ENCODE data around the gene CNR1.

Gene CNR1

DNA sequence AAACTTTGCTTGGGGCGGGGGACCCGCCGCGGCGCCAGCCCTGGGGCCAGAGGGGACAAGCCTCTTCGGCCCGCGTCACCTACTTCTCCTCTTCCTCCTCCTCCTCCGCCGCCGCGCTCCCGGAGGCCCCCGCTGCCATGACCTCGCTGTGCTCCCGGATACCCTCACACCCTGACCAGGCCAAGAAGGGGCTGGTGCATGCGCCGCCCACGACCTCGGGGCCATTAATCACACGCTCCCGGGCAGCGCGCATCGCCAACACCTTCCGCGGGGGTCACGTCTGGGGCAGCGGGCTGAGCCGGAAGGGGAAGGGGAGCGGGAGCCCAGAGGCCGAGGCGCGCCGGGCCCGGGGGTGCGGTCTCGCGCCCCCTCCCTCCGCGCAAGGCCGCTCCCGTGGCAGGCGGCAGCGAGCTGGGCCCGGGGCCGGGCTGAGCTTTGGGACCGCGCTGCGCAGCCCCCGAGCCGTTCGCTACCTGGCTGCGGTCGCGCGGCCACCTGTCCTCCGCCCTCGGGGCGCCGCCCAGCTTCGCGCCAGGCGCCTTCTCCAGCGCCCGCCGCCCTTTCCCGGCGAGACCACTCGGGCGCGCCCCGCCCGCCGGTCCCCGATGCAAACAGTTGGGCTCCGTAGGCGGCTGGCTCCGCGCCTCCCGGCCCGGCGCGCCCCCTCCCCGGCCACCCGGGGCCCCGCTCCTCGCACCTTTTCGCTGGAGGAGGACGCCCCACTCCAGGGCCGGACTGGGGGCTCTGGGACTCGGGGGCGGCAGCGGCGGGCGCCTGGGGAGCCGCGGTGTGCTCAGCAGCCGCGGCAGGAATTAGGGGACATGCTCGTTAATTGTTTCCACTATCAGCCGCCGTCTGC, 575 bp upstream of the CNR1 start:
- H3K4me3 ChIP-seq (replicated peaks; ENCODE audit: low read depth, low read length): peak overlapping the region; percentile 12
- no peak for DNase-seq (ENCODE audit: extremely low read depth, low read depth)
- TF ChIP-seq, protein P1, sequence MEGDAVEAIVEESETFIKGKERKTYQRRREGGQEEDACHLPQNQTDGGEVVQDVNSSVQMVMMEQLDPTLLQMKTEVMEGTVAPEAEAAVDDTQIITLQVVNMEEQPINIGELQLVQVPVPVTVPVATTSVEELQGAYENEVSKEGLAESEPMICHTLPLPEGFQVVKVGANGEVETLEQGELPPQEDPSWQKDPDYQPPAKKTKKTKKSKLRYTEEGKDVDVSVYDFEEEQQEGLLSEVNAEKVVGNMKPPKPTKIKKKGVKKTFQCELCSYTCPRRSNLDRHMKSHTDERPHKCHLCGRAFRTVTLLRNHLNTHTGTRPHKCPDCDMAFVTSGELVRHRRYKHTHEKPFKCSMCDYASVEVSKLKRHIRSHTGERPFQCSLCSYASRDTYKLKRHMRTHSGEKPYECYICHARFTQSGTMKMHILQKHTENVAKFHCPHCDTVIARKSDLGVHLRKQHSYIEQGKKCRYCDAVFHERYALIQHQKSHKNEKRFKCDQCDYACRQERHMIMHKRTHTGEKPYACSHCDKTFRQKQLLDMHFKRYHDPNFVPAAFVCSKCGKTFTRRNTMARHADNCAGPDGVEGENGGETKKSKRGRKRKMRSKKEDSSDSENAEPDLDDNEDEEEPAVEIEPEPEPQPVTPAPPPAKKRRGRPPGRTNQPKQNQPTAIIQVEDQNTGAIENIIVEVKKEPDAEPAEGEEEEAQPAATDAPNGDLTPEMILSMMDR (IDR thresholded peaks at IDR 0.05; ENCODE audit: low read depth, low read length, missing control alignments): no peak

DNA sequence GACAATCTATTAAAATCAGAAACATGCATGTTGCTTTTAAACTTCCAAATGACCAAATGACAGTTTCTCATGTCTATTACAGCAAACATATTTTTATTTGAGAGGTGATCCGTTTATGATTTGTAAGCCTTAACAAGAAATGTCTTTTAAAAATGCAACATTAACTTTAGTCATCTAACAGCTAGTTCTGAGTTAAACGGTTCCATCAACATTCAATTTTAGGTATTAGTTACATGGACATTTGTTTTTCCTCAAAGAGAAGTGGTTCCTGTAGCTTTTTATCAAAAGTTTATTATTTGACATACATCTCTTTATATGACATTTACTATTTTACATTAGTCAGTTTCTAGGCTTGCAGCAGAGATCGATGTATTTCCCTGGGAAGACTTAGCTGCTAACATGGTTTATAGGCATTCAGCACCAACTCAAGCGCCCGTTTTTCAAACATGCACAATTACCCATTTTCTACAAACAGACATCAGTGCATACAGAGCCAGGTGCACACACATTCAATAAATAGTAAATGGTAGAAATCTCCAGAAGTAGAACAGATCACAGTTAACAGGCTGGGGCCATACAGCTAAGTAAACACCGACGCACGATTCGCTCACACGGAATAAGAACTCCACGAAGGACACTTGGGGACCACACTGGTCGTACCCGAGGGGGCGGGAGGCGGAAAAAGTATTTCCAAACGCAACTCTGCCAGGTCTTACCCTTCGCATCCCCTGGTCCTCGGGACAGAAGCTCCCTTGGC, 882 bp downstream of the CNR1 start:
- 0 out of 2 replicates have a peak overlapping the region, but pooled peaks have one; percentile 5 for H3K4me3 ChIP-seq (replicated peaks; ENCODE audit: low read depth, low read length)
- no peak for DNase-seq (ENCODE audit: extremely low read depth, low read depth)
- TF ChIP-seq, protein P1 (IDR thresholded peaks at IDR 0.05; ENCODE audit: low read depth, low read length, missing control alignments): no peak

DNA sequence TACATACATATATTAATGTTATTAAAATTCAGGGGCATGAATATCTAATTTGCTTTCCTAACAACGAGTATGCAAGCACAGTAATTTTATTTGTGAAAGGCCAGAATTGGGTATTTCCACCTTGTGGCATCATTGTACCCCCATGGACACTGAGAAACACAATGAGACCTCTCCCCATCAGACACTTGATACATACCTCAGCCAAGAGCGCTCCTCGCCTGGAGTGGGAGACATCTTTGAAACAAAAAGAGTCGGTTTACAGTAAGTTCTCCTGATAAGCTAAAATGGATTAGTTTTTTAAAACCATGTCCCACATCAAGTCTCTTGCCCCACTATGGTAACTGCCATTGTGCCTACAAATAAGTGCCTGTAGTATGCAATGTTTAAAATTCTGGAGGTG, 2.1 kb downstream of the CNR1 start:
- TF ChIP-seq, protein P1 (IDR thresholded peaks at IDR 0.05; ENCODE audit: low read depth, low read length, missing control alignments): no peak
- DNase-seq (ENCODE audit: extremely low read depth, low read depth): no peak
- H3K4me3 ChIP-seq (replicated peaks; ENCODE audit: low read depth, low read length): no peak overlapping the region

DNA sequence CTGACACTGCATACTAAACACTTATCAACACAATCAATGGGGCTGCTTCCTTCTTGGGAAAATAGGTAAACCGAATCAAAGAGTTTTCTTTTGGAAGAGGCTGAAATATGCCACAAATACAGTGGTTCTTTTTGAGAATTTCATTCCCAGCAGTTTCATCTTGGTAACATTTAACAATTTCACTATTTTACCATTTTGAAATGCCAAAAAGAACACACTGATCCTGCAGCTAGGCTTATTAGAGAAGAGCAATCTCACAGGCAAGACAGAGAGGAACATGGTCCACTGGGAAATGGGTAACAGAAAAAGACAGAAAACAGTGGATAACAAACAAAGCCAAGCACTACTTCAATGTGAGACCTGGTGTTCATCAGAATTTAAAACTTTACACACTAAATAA, 2.5 kb downstream of the CNR1 start:
- no peak overlapping the region for H3K4me3 ChIP-seq (replicated peaks; ENCODE audit: low read depth, low read length)
- DNase-seq (ENCODE audit: extremely low read depth, low read depth): no peak
- TF ChIP-seq, protein P1 (IDR thresholded peaks at IDR 0.05; ENCODE audit: low read depth, low read length, missing control alignments): no peak

DNA sequence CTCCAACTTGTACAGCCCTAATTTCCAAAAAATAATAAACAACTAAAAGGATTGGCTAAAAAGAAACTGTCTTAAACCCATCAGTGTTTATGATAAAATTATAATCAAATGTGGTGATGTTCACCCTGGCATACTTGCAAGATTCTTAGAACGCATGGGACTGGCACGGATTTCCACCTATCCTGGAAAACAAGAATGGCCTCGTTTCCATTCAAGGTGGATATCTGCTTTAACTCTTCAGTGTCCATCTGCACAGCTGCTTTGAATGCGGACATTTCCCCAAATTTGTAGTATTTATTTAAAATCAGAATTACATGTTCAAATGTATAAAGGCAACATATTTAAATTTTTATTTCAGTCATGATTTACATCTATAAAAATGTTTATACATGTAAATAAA, 4.2 kb downstream of the CNR1 start:
- no peak overlapping the region for H3K4me3 ChIP-seq (replicated peaks; ENCODE audit: low read depth, low read length)
- TF ChIP-seq, protein P1 (IDR thresholded peaks at IDR 0.05; ENCODE audit: low read depth, low read length, missing control alignments): no peak
- no peak for DNase-seq (ENCODE audit: extremely low read depth, low read depth)

DNA sequence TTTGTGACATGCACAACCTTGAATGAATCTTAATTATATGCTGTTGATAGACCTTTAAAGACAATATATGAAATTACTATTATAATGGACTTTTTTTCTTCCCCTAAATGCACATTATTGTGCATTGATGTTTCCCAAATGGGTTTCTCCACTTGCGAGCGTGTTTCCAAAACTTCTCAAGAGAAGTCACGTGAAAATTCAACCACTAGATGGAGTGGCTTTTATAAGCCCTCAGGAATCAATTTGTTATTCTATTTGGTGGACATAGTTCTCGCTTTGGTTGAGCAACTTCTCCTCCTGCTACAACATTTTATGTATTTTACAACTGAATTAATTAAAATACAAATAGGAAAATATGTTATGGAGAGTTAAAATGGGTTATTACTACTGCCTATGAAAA, 9.0 kb downstream of the CNR1 start:
- no peak overlapping the region for H3K4me3 ChIP-seq (replicated peaks; ENCODE audit: low read depth, low read length)
- TF ChIP-seq, protein P1 (IDR thresholded peaks at IDR 0.05; ENCODE audit: low read depth, low read length, missing control alignments): no peak
- no peak for DNase-seq (ENCODE audit: extremely low read depth, low read depth)
